UCSD-AML1 (cell line): ENCODE data around the gene SDR39U1.

ENCODE experiments used
- DNase-seq: peaks from one replicate; lab custom pipeline; 2025; ENCODE audit not compliant: unreplicated experiment; lab: John Stamatoyannopoulos, UW

SDR39U1 gene

GRCh38 chr14:24392325-24393091 is 50.1 kb downstream of the SDR39U1 start:
- no peak for DNase-seq

- peak; percentile 43 for DNase-seq
Measured at GRCh38 chr14:24390701-24391468, 51.7 kb downstream of the SDR39U1 start.
